ENCODE measurements around the gene VPS37B.
"Not testable (repeated sequence)": the region's sequence is repeated elsewhere in the genome, so short reads cannot be mapped to it uniquely, and the experiment has no call there.

Gene VPS37B, protein sequence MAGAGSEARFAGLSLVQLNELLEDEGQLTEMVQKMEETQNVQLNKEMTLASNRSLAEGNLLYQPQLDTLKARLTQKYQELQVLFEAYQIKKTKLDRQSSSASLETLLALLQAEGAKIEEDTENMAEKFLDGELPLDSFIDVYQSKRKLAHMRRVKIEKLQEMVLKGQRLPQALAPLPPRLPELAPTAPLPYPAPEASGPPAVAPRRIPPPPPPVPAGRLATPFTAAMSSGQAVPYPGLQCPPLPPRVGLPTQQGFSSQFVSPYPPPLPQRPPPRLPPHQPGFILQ

DNA sequence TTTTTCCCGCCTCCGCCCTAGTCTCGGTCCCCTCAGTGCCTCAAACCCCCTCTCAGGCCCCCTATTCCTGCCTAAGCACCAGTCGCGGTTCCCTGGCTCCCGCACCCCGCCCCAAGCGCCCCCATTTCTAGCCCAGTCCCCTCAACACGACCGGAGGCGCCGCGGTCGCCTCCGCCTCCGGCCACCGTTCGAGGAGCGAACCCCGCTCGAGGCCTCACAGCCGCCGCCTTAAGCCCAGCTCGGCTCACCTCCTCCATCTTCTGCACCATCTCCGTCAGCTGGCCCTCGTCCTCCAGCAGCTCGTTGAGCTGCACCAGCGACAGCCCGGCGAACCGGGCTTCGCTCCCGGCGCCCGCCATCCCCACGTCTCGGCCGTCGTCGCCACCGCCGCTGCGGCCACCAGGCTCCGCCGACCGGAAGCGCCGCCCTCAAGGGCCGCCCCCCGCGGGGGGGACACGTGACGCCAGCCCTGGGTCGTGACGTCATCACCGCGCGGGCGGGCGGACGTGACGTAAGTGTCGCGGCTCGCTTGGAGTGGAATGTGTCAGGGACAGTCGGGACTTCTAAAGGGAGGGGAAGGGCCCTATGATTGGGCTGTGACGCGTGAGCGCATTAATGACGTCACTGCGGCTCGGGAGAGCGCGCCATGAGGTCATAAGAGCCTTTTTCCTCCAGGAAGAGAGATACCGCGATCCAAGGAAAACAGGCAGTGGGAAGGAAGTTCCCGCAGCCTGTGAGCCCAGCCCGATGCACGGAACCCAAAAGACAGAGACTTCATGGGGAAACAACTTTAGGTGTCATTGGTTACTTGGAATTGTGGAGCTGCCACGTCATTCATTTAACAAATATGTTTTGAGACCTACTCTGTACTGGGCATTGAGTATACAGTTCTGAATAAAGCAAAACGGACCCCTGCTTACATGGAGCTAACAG is at the start of gene VPS37B:
TSS of gene VPS37B (minus strand) at position 421 of the 933 bp plus-strand sequence. CDS start at position 359, 62 bp downstream.
- H3K27ac ChIP-seq: peak within 1 kb of the TSS; percentile 84
- TF ChIP-seq, protein P1, sequence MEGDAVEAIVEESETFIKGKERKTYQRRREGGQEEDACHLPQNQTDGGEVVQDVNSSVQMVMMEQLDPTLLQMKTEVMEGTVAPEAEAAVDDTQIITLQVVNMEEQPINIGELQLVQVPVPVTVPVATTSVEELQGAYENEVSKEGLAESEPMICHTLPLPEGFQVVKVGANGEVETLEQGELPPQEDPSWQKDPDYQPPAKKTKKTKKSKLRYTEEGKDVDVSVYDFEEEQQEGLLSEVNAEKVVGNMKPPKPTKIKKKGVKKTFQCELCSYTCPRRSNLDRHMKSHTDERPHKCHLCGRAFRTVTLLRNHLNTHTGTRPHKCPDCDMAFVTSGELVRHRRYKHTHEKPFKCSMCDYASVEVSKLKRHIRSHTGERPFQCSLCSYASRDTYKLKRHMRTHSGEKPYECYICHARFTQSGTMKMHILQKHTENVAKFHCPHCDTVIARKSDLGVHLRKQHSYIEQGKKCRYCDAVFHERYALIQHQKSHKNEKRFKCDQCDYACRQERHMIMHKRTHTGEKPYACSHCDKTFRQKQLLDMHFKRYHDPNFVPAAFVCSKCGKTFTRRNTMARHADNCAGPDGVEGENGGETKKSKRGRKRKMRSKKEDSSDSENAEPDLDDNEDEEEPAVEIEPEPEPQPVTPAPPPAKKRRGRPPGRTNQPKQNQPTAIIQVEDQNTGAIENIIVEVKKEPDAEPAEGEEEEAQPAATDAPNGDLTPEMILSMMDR (conservative IDR thresholded peaks at IDR 0.05): no peak

DNA sequence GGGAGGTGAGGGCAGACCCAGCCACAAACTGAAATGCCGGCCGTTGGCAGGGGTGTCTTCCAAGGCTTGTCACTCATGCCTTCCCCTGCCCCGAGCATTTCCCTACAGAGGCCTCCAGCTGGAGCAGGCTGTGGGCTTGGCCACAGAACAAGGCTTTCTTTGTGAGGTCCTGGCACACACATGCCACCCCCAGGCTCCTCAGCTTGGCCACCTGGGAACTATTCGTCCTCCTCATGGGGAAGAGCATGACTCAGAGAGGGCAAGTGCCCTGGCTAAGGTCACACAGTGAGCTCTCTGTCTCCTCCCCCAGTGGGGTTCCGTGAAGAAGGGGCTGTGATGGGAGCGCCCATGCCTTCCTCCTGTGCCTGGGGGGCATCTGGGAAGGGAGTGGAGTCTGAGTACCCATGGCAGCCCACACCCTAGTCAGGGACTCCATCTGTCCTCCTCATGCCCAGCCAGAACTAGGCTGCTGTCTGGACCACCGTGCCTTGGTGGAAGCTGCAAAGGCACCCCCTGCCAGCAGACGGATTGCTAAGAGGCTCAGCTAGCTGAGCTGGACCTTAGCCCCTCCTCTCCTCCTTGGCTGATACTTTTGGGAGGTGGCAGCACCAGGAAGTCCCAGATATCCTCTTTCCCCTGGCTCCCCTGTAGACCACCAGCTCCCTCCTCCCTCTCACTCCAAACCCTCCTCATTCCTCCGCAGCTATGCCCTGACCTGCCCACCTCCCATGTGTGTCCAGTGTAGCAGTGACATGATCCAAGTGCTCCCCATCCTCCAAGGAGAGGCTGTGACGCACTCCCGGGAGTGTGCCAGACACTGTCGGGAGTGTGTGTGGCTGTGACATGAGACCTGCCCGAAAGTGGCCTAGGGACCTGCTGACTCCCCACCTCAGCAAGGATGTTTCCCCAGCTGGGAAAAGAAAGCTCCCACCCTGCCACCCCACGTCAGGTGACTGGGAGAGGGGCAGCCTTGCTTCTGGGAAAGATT is 49.0 kb upstream of the VPS37B start:
- TF ChIP-seq, protein P1 (conservative IDR thresholded peaks at IDR 0.05): no peak
- no peak overlapping the region for H3K27ac ChIP-seq

DNA sequence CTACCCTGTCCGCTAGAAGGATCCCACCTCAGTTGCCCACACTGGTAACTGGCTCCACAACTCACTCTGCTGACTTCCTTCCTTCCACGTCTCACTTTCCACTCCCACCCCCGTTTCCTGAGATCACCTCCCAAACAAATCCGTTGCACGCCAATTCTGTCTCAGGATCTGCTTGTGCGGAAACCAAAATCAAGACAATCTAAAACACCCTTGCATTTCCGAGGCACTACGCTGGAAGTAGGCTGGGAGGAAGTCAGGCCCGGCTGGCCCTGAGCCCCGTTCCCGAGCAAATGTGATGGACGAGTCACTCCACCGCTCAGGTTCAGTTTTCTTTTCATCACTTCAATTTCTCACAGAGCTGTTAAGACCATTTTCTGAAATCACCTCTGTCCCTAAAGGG is 47.3 kb upstream of the VPS37B start:
- TF ChIP-seq, protein P1 (conservative IDR thresholded peaks at IDR 0.05): no peak
- H3K27ac ChIP-seq: no peak overlapping the region

DNA sequence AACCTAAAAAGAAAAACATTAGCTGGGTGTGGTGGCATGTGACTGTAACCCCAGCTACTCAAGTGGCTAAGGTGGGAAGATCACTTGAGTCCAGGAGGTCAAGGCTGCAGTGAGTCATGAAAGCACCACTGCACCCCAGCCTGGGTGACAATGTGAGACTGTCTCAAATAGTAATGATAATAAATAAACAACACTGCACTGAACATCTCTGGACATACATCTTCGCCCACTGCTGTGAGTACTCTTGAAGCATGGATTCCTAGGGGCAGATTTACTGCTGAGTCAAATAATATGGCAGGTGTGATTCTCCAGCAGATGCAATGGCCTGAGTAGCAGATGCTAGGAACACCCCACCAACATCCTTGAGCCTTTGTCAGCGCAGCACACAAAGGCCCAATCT is 46.7 kb upstream of the VPS37B start:
- TF ChIP-seq, protein P1 (conservative IDR thresholded peaks at IDR 0.05): no peak
- no peak overlapping the region for H3K27ac ChIP-seq

DNA sequence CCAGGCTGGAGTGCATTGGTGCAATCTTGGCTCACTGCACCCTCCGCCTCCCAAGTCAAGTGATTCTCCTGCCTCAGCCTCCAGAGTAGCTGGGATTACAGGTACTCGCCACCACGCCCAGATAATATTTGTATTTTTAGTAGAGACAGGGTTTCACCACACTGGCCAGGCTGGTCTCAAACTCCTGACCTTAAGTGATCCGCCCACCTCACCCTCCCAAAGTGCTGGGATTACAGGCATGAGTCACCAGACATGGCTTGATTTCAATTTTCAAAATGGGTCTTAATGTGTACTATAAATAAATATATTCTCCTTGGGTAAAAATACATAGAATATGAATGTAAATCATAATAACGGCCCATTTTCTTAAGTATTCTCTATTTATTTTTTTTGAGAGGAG is 45.4 kb upstream of the VPS37B start:
- not testable (repeated sequence) for H3K27ac ChIP-seq

DNA sequence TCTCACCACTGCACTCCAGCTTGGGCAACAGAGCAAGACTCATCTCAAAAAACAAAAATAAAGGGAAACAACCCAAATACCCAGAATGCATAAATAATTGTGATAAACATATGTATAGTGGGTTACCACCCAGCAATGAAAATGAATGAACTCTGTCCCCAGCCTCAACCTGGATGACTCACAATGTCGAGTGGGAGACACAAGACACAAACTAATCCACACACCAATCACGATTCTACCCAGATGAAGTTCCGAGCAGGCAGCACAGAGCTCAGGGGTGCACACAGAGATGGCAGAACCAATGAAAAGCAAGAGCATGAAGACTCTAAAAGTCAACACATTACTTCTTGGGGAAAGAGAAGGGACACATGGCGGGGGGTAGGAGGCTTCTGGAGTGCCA is 43.2 kb upstream of the VPS37B start:
- TF ChIP-seq, protein P1 (conservative IDR thresholded peaks at IDR 0.05): no peak
- H3K27ac ChIP-seq: no peak overlapping the region

DNA sequence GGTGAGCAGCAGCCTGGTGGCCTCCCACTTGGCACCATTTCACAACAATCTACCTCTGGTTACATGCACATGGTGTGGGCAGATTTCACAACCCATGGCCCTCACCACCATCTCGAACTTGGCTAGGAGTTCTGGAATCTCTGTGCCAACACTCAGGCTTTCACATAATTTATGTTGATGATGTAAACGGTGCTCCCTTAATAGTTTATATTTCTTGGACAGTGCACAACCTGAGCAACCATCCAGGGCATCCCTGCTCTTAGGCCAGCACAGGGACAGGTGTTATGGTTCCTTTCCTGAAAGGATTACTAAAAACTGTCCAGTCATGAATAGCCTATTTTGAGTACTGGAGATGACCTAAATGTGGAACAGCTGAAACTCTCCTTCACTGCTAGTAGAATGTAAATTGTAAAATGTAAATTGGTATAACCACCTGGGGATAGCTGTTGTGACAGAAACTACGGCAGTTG is 41.7 kb upstream of the VPS37B start:
- TF ChIP-seq, protein P1 (conservative IDR thresholded peaks at IDR 0.05): no peak
- no peak overlapping the region for H3K27ac ChIP-seq

All from VCaP (cell line).